H1 (cell line): Measurements from ENCODE around the gene RTF2. TPM values are rescaled to one million over a fixed set of nuclear protein-coding genes. Genes with fewer than 3 reads are reported as not detected.
A peak's percentile ranks its signal among the peaks of the same experiment; 100 is the strongest.

Experiments used
- CTCF ChIA-PET: fragments of 300-600 bp; sonication (Branson Sonifier 250); formaldehyde crosslinking; loops from one replicate; lab custom pipeline; 2021; ENCODE audit not compliant: partially characterized antibody; lab: Charles Lee
- POLR2A ChIA-PET: fragments of 300-600 bp; sonication (Branson Sonifier 250); formaldehyde crosslinking; loops from one replicate; lab custom pipeline; 2021; ENCODE audit warnings: inconsistent platforms; ENCODE audit not compliant: partially characterized antibody; lab: Charles Lee
- DNase-seq, 2 experiments: peaks; one replicate each; pipeline versions ENCODE4 v3.0.0 to v3.0.0-alpha.2; 2010 to 2022; ENCODE audit warnings: low spot score in 2 of 2, low read depth in 1 of 2, mixed read lengths in 1 of 2
- FAIRE-seq: peaks from 2 replicates; lab custom pipeline; 2011; peaks lifted over from hg19 to GRCh38; lab: Jason Lieb, UNC
- H2AFZ ChIP-seq: 2 replicates; pipeline ENCODE4 v1.8.1; 2012; ENCODE audit warnings: low read length, inconsistent platforms
- H2AK5ac ChIP-seq: 2 replicates; pipeline ENCODE4 v1.6.1; 2013; ENCODE audit warnings: low read depth, low read length
- H2BK120ac ChIP-seq: replicated peaks from 2 replicates; pipeline ENCODE3; 2013; ENCODE audit warnings: low read depth, low read length, inconsistent platforms
- H2BK12ac ChIP-seq: 2 replicates; pipeline ENCODE4 v1.6.1; 2013; ENCODE audit warnings: low read depth, low read length
- H2BK15ac ChIP-seq: 2 replicates; pipeline ENCODE4 v1.6.1; 2013; ENCODE audit warnings: low read length
- H2BK20ac ChIP-seq: 2 replicates; pipeline ENCODE4 v1.6.1; 2013; ENCODE audit warnings: low read length
- H2BK5ac ChIP-seq: 2 replicates; pipeline ENCODE4 v1.6.1; 2013; ENCODE audit warnings: low read depth, low read length
- H3K14ac ChIP-seq: 2 replicates; pipeline ENCODE4 v1.6.1; 2013; ENCODE audit warnings: inconsistent platforms; ENCODE audit not compliant: insufficient read length
- H3K18ac ChIP-seq: 2 replicates; pipeline ENCODE4 v1.6.1; 2013; ENCODE audit warnings: low read length; ENCODE audit errors: extremely low read depth
- H3K23ac ChIP-seq: 2 replicates; pipeline ENCODE4 v1.6.1; 2013; ENCODE audit warnings: inconsistent platforms; ENCODE audit not compliant: insufficient read length
- H3K23me2 ChIP-seq: 2 replicates; pipeline ENCODE4 v1.6.1; 2013; ENCODE audit warnings: low read depth, low read length
- H3K27ac ChIP-seq: 2 replicates; pipeline ENCODE4 v1.6.1; 2011; ENCODE audit warnings: low read depth, low read length, inconsistent platforms
- H3K27me3 ChIP-seq, 4 experiments: replicated peaks in 1 of 4; 1 replicate in 1 of 4; 2 replicates in 3 of 4; pipeline versions ENCODE4 v1.6.1 to v1.8.1; 2011 to 2013; ENCODE audit warnings: low read length in 3 of 4, mild to moderate bottlenecking in 3 of 4, inconsistent platforms in 2 of 4, mixed read lengths in 2 of 4, moderate library complexity in 1 of 4; ENCODE audit not compliant: control insufficient read depth in 3 of 4, insufficient read depth in 3 of 4; ENCODE audit errors: extremely low read depth in 1 of 4
- H3K36me3 ChIP-seq, 4 experiments: 2 replicates each; pipeline versions ENCODE4 v1.6.1 to v1.8.1; 2011 to 2013; ENCODE audit warnings: mild to moderate bottlenecking in 4 of 4, low read length in 3 of 4, moderate library complexity in 2 of 4, control low read depth in 1 of 4, inconsistent platforms in 1 of 4; ENCODE audit not compliant: insufficient read depth in 4 of 4, control insufficient read depth in 2 of 4
- H3K4ac ChIP-seq: replicated peaks from 2 replicates; pipeline ENCODE3; 2013; ENCODE audit warnings: low read length, low read depth, mixed read lengths, inconsistent platforms; ENCODE audit not compliant: insufficient read length
- H3K4me1 ChIP-seq, 4 experiments: replicated peaks in 1 of 4; 1 replicate in 1 of 4; 2 replicates in 3 of 4; pipeline versions ENCODE4 v1.6.1 to v1.8.1; 2011 to 2013; ENCODE audit warnings: low read length in 3 of 4, inconsistent platforms in 2 of 4, mixed read lengths in 1 of 4; ENCODE audit not compliant: insufficient read depth in 4 of 4, control insufficient read depth in 3 of 4
- H3K4me2 ChIP-seq, 2 experiments: 2 replicates each; pipeline versions ENCODE4 v1.6.1 to v1.8.1; 2011 to 2013; ENCODE audit warnings: low read depth in 2 of 2, low read length in 2 of 2, control low read depth in 1 of 2, inconsistent platforms in 1 of 2, mild to moderate bottlenecking in 1 of 2; ENCODE audit not compliant: insufficient read depth in 1 of 2
- H3K4me3 ChIP-seq, 4 experiments: fragments of 200-600, 300-600 bp in 1 of 4; sonication (generic), shearing (Covaris generic), sonication (Bioruptor Twin) in 1 of 4; 2 replicates each; pipeline versions ENCODE4 v1.5.1 to v1.8.1; 2011 to 2016; ENCODE audit warnings: low read length in 4 of 4, low read depth in 3 of 4, control low read depth in 2 of 4, inconsistent platforms in 2 of 4, mild to moderate bottlenecking in 2 of 4, mixed read lengths in 1 of 4, moderate library complexity in 1 of 4; ENCODE audit not compliant: insufficient read depth in 2 of 4; ENCODE audit errors: extremely low read depth in 1 of 4
- H3K56ac ChIP-seq: replicated peaks from 2 replicates; pipeline ENCODE3; 2013; ENCODE audit warnings: low read depth, mild to moderate bottlenecking, mixed read lengths, low read length, inconsistent platforms; ENCODE audit not compliant: insufficient read length
- H3K79me1 ChIP-seq: 2 replicates; pipeline ENCODE4 v1.6.1; 2013; ENCODE audit warnings: low read depth, low read length, control low read depth
- H3K79me2 ChIP-seq, 2 experiments: 2 replicates each; pipeline versions ENCODE4 v1.6.1 to v1.8.1; 2012 to 2013; ENCODE audit warnings: low read length in 2 of 2, mild to moderate bottlenecking in 2 of 2, inconsistent platforms in 1 of 2; ENCODE audit not compliant: insufficient read depth in 2 of 2, control insufficient read depth in 1 of 2
- H3K9ac ChIP-seq, 4 experiments: replicated peaks in 1 of 4; 1 replicate in 1 of 4; 2 replicates in 3 of 4; pipeline versions ENCODE4 v1.6.1 to v1.8.1; 2011 to 2013; ENCODE audit warnings: low read depth in 3 of 4, low read length in 3 of 4, control low read depth in 2 of 4, mild to moderate bottlenecking in 2 of 4, moderate library complexity in 2 of 4, inconsistent platforms in 1 of 4; ENCODE audit errors: extremely low read depth in 1 of 4
- H3K9me3 ChIP-seq, 2 experiments: 2 replicates each; pipeline versions ENCODE4 v1.6.1 to v1.8.1; 2012 to 2013; ENCODE audit warnings: mild to moderate bottlenecking in 2 of 2, moderate library complexity in 2 of 2, control low read depth in 1 of 2, inconsistent platforms in 1 of 2, low read depth in 1 of 2, low read length in 1 of 2, mixed read lengths in 1 of 2; ENCODE audit not compliant: insufficient read depth in 2 of 2
- H4K20me1 ChIP-seq, 2 experiments: replicated peaks in 1 of 2; 2 replicates each; pipeline versions ENCODE3 to v1.8.1; 2011 to 2013; ENCODE audit warnings: inconsistent platforms in 2 of 2, low read length in 2 of 2, mild to moderate bottlenecking in 1 of 2; ENCODE audit not compliant: insufficient read depth in 2 of 2, control insufficient read depth in 1 of 2
- H4K5ac ChIP-seq: 2 replicates; pipeline ENCODE4 v1.6.1; 2013; ENCODE audit warnings: low read length, low read depth, mixed read lengths, inconsistent platforms; ENCODE audit not compliant: insufficient read length
- H4K8ac ChIP-seq: 2 replicates; pipeline ENCODE4 v1.8.0; 2013; ENCODE audit warnings: mild to moderate bottlenecking, moderate library complexity, low read length, inconsistent platforms; ENCODE audit not compliant: insufficient read depth; ENCODE audit errors: extremely low read depth
- H4K91ac ChIP-seq: replicated peaks from 2 replicates; pipeline ENCODE3; 2013; ENCODE audit warnings: low read length, mixed read lengths, inconsistent platforms; ENCODE audit not compliant: insufficient read length
- RAD21 ChIP-seq, 2 experiments: IDR thresholded peaks in 1 of 2; conservative IDR thresholded peaks in 1 of 2; 2 replicates each; pipeline ENCODE4 v1.6.1; 2011; ENCODE audit warnings: low read depth in 2 of 2, low read length in 2 of 2, improper control_type of control experiment in 1 of 2, inconsistent platforms in 1 of 2, mild to moderate bottlenecking in 1 of 2, moderate library complexity in 1 of 2
- RNF2 ChIP-seq: fragments of 200-900, 300-1000 bp; sonication (generic); IDR thresholded peaks from 2 replicates; pipeline ENCODE4 v1.7.1; 2016; ENCODE audit warnings: borderline replicate concordance, low read depth, mild to moderate bottlenecking, antibody characterized with exemption, low read length; ENCODE audit not compliant: poor library complexity, severe bottlenecking; ENCODE audit errors: missing control alignments
- whole genome bisulfite sequencing, 2 experiments: shearing (Covaris generic) in 1 of 2; methylation state at CpG; one replicate each; pipeline versions ENCODE4 v1.1.6 to v1.1.7; 2013 to 2015; ENCODE audit warnings: low lambda C conversion rate in 2 of 2, mixed read lengths in 2 of 2, inconsistent platforms in 1 of 2, low coverage in 1 of 2, missing lambda C conversion rate in 1 of 2; ENCODE audit not compliant: insufficient replicate concordance in 2 of 2, insufficient coverage in 1 of 2, insufficient read length in 1 of 2; ENCODE audit errors: extremely low coverage in 1 of 2, missing lambda C conversion rate in 1 of 2; 5-methylcytosine and 5-hydroxymethylcytosine counted together
- polyA plus RNA-seq, 7 experiments: library from polyadenylated mRNA; depleted of rRNA in 3 of 7; stranded (reverse) in 5 of 7; unstranded in 2 of 7; fragments of >200 nt in 5 of 7; fragments of 200-250 nt in 2 of 7; gene quantifications; 1 replicate in 5 of 7; 2 replicates in 1 of 7; 4 replicates in 1 of 7; pipeline versions ENCODE4 v1.2.1 to v1.2.3, GENCODE V29; 2011 to 2013; ENCODE audit warnings: missing spikeins in 2 of 7, mixed read lengths in 2 of 7
- total RNA-seq: library from RNA; stranded (reverse); fragmentation: NEBNext Ultra II Directional; extraction: Animal tissue kit (Norgen Biotek cat#: 25700); gene quantifications from 2 replicates; pipeline ENCODE4 v1.2.1, GENCODE V29; 2021
- TF ChIP-seq, protein P1 (sequence below), 3 experiments: IDR thresholded peaks; 1 replicate in 2 of 3; 2 replicates in 1 of 3; pipeline versions ENCODE4 v1.5.1 to v1.6.1; 2011; ENCODE audit warnings: low read length in 3 of 3, mild to moderate bottlenecking in 3 of 3, inconsistent platforms in 2 of 3, low read depth in 1 of 3, moderate library complexity in 1 of 3; ENCODE audit not compliant: insufficient read depth in 1 of 3; ENCODE audit errors: control extremely low read depth in 1 of 3

Gene RTF2
- total and polyA plus RNA-seq, 2 of the 8 experiments (the other 6 are each of a cell fraction or from before 2014, with no cell fraction given): 33.9 to 51.2 TPM

DNA sequence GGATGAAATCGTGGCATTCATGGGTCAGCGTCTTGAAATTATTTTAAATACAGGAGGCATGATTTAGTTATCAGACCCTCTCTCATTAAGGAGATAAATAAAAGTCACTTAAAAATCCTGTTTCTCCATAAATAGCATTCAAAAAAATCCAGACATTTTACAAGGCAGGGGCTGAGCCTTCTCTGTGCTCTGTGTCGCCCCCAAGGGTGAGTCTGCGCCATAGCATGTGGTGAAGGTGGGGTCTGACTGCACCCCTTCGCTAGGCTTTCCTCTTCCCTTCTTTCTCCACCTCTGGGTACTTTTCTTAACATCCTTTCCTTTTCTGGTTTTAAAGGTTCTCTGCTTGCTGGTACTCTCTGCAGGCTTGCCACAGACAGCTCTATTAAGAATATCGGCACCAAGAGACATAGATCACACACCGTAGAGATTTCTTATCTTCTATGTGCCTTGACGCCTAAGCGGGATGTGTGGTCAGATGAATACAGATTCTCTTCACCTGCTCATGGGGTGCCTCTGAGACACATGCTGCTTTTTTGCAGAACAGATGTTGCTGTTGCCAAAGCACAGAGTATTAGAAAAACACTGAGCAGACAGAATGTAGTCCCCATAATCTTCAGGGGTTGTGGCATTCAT is 36.1 kb downstream of the RTF2 start:
- FAIRE-seq: no peak
- CTCF ChIA-PET: interaction anchor here (1.4 to 2.9 kb wide), 6 partner anchors 9 to 490 kb away, joined by 4 to 14 read pairs (median 8); no protein-coding TSS in a partner anchor
- no peak overlapping the region for H2BK20ac ChIP-seq

More for the DNA sequence above, 36.1 kb downstream of the RTF2 start:
- no peak overlapping the region for H3K56ac ChIP-seq
- H3K9me3 ChIP-seq: no peaks in the 10 kb centered on the region
- POLR2A ChIA-PET: no interaction called here
- H4K20me1 ChIP-seq: peaks cover 0 to 2% of the 10 kb centered on the region in 2 experiments
- DNase-seq: peak in 1 of 2 experiments; percentile 63
- no peak overlapping the region for H2AFZ ChIP-seq
- no peak overlapping the region for H4K8ac ChIP-seq
- no peaks in the 10 kb centered on the region for H3K27me3 ChIP-seq
- H3K4ac ChIP-seq: no peak overlapping the region
- H2BK5ac ChIP-seq: no peak overlapping the region
- no peak overlapping the region for H3K14ac ChIP-seq
- TF ChIP-seq RAD21 (IDR thresholded peaks at IDR 0.05 in 1 of 2, conservative IDR thresholded peaks at IDR 0.05 in 1 of 2; ENCODE audit: low read depth in 2 of 2, low read length in 2 of 2) (peak; percentile 24 to 33; a peak in 1 of 4 replicates), RNF2 (no peak)
- TF ChIP-seq, protein P1, sequence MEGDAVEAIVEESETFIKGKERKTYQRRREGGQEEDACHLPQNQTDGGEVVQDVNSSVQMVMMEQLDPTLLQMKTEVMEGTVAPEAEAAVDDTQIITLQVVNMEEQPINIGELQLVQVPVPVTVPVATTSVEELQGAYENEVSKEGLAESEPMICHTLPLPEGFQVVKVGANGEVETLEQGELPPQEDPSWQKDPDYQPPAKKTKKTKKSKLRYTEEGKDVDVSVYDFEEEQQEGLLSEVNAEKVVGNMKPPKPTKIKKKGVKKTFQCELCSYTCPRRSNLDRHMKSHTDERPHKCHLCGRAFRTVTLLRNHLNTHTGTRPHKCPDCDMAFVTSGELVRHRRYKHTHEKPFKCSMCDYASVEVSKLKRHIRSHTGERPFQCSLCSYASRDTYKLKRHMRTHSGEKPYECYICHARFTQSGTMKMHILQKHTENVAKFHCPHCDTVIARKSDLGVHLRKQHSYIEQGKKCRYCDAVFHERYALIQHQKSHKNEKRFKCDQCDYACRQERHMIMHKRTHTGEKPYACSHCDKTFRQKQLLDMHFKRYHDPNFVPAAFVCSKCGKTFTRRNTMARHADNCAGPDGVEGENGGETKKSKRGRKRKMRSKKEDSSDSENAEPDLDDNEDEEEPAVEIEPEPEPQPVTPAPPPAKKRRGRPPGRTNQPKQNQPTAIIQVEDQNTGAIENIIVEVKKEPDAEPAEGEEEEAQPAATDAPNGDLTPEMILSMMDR (IDR thresholded peaks at IDR 0.05; ENCODE audit: control extremely low read depth in 1 of 3, insufficient read depth in 1 of 3, low read depth in 1 of 3, low read length in 3 of 3): peak; percentile 37 to 86 (median 81)
- TF ChIP-seq, all 59 proteins: peak for 2
- no peaks in the 10 kb centered on the region for H3K23me2 ChIP-seq
- no peaks in the 10 kb centered on the region for H3K79me1 ChIP-seq
- H3K36me3 ChIP-seq: no peaks in the 10 kb centered on the region
- no peak overlapping the region for H2BK120ac ChIP-seq
- WGBS, 2 experiments: 66% methylated on average over 9 of the region's 9 CpGs; no CpG with 5 or more reads in 1 of the 2 experiments
- H4K91ac ChIP-seq: no peak overlapping the region
- no peak overlapping the region for H4K5ac ChIP-seq
- no peak overlapping the region for H2BK12ac ChIP-seq
- no peak overlapping the region for H2AK5ac ChIP-seq
- H2BK15ac ChIP-seq: no peak overlapping the region
- no peak overlapping the region for H3K18ac ChIP-seq
- H3K4me2 ChIP-seq: no peak overlapping the region
- H3K79me2 ChIP-seq: no peaks in the 10 kb centered on the region
- no peak overlapping the region for H3K23ac ChIP-seq
- no peak overlapping the region for H3K4me3 ChIP-seq
- no peak overlapping the region for H3K9ac ChIP-seq
- no peaks in the 10 kb centered on the region for H3K4me1 ChIP-seq
- H3K27ac ChIP-seq: no peak overlapping the region
